ENCODE data around the gene ALDH1A2.
"Not testable (repeated sequence)": the region's sequence is repeated elsewhere in the genome, so short reads cannot be mapped to it uniquely, and the experiment has no call there.

The ALDH1A2 gene

GRCh38 chr15:58065445-58066041, at the start of gene ALDH1A2 (continued):
- TF ChIP-seq ZFHX2 (tag by site-specific recombination; conservative IDR thresholded peaks at IDR 0.05) = peak; percentile 84; the same call in 1 of the 2 replicates

- Histone ChIP-seq H3K9me3 (ENCODE audit: control insufficient read depth, insufficient read depth, low read depth, low read length) (no peaks in the 10 kb centered on the region), H3K4me1 (ENCODE audit: control insufficient read depth, insufficient read depth, low read length) (no peaks in the 10 kb centered on the region), H3K36me3 (ENCODE audit: control insufficient read depth in 2 of 2, insufficient read depth in 1 of 2, low read length in 2 of 2) (no peaks in the 10 kb centered on the region), H3K4me3 (ENCODE audit: low read depth, low read length) (no peak overlapping the region), H3K27ac (ENCODE audit: extremely low read depth, low read depth, low read length) (no peak overlapping the region)
- POLR2A ChIA-PET = no interaction called here
- CTCF ChIA-PET = interaction anchor here (0.7 kb wide), 1 partner anchor 316 kb away, joined by 3 read pairs; no protein-coding TSS in a partner anchor
- TF ChIP-seq OVOL3 (tag by site-specific recombination; IDR thresholded peaks at IDR 0.05) (no peak), ZFP69B (tag by site-specific recombination; IDR thresholded peaks at IDR 0.05) (no peak), ZNF626 (tag by site-specific recombination; IDR thresholded peaks at IDR 0.05) (no peak), ZNF341 (tag by site-specific recombination; IDR thresholded peaks at IDR 0.05; ENCODE audit: low read depth) (no peak)
Measured at GRCh38 chr15:58114812-58115211, 49.3 kb upstream of the ALDH1A2 start.

DNA sequence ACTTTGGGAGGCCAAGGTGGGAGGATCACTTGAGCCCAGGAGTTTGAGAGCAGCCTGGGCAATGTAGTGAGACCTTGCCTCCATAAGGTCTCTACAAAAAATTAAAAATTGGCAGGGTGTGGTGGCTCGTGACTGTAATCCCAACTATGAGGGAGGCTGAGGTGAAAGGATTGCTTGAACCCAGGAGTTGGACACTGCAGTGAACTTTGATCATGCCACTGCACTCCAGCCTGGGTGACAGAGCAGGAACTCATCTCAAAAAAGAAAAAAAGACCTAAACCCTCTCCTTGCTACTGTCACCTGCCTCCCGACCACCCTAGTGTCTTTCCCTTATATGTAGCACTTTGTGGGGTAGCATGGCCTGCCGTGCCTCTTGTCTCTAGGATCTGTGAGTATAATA, 48.9 kb upstream of the ALDH1A2 start:
- no peaks in the 10 kb centered on the region for H3K4me1 ChIP-seq (ENCODE audit: control insufficient read depth, insufficient read depth, low read length)
- no peaks in the 10 kb centered on the region for H3K9me3 ChIP-seq (ENCODE audit: control insufficient read depth, insufficient read depth, low read depth, low read length)
- no peak overlapping the region for H3K27ac ChIP-seq (ENCODE audit: extremely low read depth, low read depth, low read length)
- no peak overlapping the region for H3K4me3 ChIP-seq (ENCODE audit: low read depth, low read length)
- H3K36me3 ChIP-seq (ENCODE audit: control insufficient read depth in 2 of 2, insufficient read depth in 1 of 2, low read length in 2 of 2) = no peaks in the 10 kb centered on the region
- CTCF ChIA-PET = no interaction called here
- TF ChIP-seq ZNF571 (tag by site-specific recombination; IDR thresholded peaks at IDR 0.05) (no peak), ZNF248 (tag by site-specific recombination; IDR thresholded peaks at IDR 0.05) (no peak), GFI1B (tag by site-specific recombination; IDR thresholded peaks at IDR 0.05) (no peak), MYNN (tag by site-specific recombination; IDR thresholded peaks at IDR 0.05; ENCODE audit: borderline replicate concordance) (no peak), ZNF140 (tag by site-specific recombination; IDR thresholded peaks at IDR 0.05) (no peak), GLIS1 (tag by site-specific recombination; IDR thresholded peaks at IDR 0.05) (no peak), SP2 (tag by site-specific recombination; IDR thresholded peaks at IDR 0.05) (no peak), ZNF701 (tag by site-specific recombination; IDR thresholded peaks at IDR 0.05) (no peak), KLF7 (tag by site-specific recombination; IDR thresholded peaks at IDR 0.05; ENCODE audit: borderline replicate concordance) (no peak), REPIN1 (tag by site-specific recombination; IDR thresholded peaks at IDR 0.05; ENCODE audit: low read depth) (no peak)
- TF ChIP-seq, protein P1, sequence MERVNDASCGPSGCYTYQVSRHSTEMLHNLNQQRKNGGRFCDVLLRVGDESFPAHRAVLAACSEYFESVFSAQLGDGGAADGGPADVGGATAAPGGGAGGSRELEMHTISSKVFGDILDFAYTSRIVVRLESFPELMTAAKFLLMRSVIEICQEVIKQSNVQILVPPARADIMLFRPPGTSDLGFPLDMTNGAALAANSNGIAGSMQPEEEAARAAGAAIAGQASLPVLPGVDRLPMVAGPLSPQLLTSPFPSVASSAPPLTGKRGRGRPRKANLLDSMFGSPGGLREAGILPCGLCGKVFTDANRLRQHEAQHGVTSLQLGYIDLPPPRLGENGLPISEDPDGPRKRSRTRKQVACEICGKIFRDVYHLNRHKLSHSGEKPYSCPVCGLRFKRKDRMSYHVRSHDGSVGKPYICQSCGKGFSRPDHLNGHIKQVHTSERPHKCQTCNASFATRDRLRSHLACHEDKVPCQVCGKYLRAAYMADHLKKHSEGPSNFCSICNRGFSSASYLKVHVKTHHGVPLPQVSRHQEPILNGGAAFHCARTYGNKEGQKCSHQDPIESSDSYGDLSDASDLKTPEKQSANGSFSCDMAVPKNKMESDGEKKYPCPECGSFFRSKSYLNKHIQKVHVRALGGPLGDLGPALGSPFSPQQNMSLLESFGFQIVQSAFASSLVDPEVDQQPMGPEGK (tag by site-specific recombination; IDR thresholded peaks at IDR 0.05) = no peak
- TF ChIP-seq, protein P2, sequence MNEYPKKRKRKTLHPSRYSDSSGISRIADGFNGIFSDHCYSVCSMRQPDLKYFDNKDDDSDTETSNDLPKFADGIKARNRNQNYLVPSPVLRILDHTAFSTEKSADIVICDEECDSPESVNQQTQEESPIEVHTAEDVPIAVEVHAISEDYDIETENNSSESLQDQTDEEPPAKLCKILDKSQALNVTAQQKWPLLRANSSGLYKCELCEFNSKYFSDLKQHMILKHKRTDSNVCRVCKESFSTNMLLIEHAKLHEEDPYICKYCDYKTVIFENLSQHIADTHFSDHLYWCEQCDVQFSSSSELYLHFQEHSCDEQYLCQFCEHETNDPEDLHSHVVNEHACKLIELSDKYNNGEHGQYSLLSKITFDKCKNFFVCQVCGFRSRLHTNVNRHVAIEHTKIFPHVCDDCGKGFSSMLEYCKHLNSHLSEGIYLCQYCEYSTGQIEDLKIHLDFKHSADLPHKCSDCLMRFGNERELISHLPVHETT (tag by site-specific recombination; IDR thresholded peaks at IDR 0.05) = no peak
- POLR2A ChIA-PET = no interaction called here

GRCh38 chr15:58113358-58113757, 47.8 kb upstream of the ALDH1A2 start:
- H3K9me3 ChIP-seq (ENCODE audit: control insufficient read depth, insufficient read depth, low read depth, low read length); H3K4me1 ChIP-seq (ENCODE audit: control insufficient read depth, insufficient read depth, low read length); H3K36me3 ChIP-seq (ENCODE audit: control insufficient read depth in 2 of 2, insufficient read depth in 1 of 2, low read length in 2 of 2); POLR2A ChIA-PET; H3K27ac ChIP-seq (ENCODE audit: extremely low read depth, low read depth, low read length); H3K4me3 ChIP-seq (ENCODE audit: low read depth, low read length): not testable (repeated sequence)
- CTCF ChIA-PET = interaction anchor here (1.3 kb wide), 1 partner anchor 70 kb away, joined by 4 read pairs; no protein-coding TSS in a partner anchor
